Measurements from ENCODE around the gene DDX10. TPM values are rescaled to one million over a fixed set of nuclear protein-coding genes. Genes with fewer than 3 reads are reported as not detected.

DDX10 gene
- total and polyA plus RNA-seq, 8 donors: 11.6 to 22.6 (median 17.6) TPM

GRCh38 chr11:108933630-108934029 lies 268.8 kb downstream of the DDX10 start:
- H3K36me3 ChIP-seq: no peaks in the 10 kb centered on the region
- TF ChIP-seq EP300 (IDR thresholded peaks at IDR 0.05) (no peak), POLR2AphosphoS5 (IDR thresholded peaks at IDR 0.05) (no peak), POLR2A (IDR thresholded peaks at IDR 0.05) (no peak)
- TF ChIP-seq, protein P1, sequence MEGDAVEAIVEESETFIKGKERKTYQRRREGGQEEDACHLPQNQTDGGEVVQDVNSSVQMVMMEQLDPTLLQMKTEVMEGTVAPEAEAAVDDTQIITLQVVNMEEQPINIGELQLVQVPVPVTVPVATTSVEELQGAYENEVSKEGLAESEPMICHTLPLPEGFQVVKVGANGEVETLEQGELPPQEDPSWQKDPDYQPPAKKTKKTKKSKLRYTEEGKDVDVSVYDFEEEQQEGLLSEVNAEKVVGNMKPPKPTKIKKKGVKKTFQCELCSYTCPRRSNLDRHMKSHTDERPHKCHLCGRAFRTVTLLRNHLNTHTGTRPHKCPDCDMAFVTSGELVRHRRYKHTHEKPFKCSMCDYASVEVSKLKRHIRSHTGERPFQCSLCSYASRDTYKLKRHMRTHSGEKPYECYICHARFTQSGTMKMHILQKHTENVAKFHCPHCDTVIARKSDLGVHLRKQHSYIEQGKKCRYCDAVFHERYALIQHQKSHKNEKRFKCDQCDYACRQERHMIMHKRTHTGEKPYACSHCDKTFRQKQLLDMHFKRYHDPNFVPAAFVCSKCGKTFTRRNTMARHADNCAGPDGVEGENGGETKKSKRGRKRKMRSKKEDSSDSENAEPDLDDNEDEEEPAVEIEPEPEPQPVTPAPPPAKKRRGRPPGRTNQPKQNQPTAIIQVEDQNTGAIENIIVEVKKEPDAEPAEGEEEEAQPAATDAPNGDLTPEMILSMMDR (IDR thresholded peaks at IDR 0.05): no peak
- no peaks in the 10 kb centered on the region for H3K27me3 ChIP-seq
- H3K4me3 ChIP-seq: no peak overlapping the region
- H3K4me1 ChIP-seq: no peaks in the 10 kb centered on the region
- 91 to 99% (median 96%) methylated on average over 2 of the region's 2 CpGs for WGBS, 5 donors
- H3K27ac ChIP-seq: no peak overlapping the region
- H3K9me3 ChIP-seq: no peaks in the 10 kb centered on the region
- intact Hi-C loops (cut with DNase I; ENCODE audit: low total_unique reads): no loop called here
- DNase-seq: no peak

DNA sequence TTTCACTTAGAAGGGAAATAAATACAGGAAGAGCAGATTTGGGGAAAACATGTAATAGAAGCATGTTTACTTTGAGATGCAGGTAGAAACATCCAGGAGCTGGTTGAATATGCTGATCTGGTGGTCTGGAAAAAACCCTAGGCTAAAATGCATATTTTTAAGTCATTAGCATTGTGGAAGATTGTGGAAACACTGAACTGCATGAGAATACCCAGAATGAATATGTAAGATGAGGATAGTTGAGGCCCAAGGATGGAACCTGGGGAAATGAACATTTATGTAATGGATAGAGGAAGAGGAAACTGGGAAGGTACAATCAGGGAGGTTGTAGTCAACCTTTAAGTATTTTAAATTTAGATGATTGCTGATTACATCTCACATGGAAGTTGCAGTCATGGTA lies 269.4 kb downstream of the DDX10 start:
- Histone ChIP-seq H3K27ac (no peak overlapping the region), H3K4me3 (no peak overlapping the region), H3K36me3 (no peaks in the 10 kb centered on the region), H3K27me3 (no peaks in the 10 kb centered on the region), H3K9me3 (no peaks in the 10 kb centered on the region), H3K4me1 (no peaks in the 10 kb centered on the region)
- intact Hi-C loops (cut with DNase I; ENCODE audit: low total_unique reads): no loop called here
- no peak for TF ChIP-seq POLR2A (IDR thresholded peaks at IDR 0.05)
- no peak for DNase-seq

- intact Hi-C loops (cut with DNase I; ENCODE audit: low total_unique reads): no loop called here
Measured at GRCh38 chr11:108934696-108935095, 269.8 kb downstream of the DDX10 start.

DNA sequence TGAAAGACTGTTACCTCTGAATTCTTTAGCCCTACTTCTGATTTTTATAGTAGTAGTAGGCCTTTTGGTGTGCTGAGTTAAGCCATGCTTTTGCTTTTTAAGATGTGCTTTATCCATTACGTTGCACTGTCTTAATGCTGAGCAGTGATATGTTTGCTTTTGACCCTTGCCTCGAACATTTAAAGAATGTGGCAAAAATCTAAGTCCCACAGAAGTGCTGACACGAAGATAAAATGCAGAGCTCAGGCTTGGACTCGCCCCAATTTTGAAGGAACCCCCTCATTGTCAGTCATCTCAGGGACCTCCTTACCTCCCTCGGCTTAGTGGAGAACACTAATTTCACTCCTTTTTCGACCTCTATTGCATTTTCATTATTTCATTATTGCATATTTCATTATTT lies 272.9 kb downstream of the DDX10 start:
- intact Hi-C loops (cut with DNase I; ENCODE audit: low total_unique reads): no loop called here
- Histone ChIP-seq H3K4me3 (no peak overlapping the region), H3K9me3 (no peaks in the 10 kb centered on the region), H3K27ac (no peak overlapping the region), H3K4me1 (no peaks in the 10 kb centered on the region), H3K36me3 (peaks cover 12 to 26% (median 24%) of the 10 kb centered on the region in 4 donors), H3K27me3 (no peaks in the 10 kb centered on the region)
- whole genome bisulfite sequencing, 5 donors: 67 to 72% (median 71%) methylated on average over 6 of the region's 6 CpGs
- TF ChIP-seq EP300 (IDR thresholded peaks at IDR 0.05) (no peak), POLR2A (IDR thresholded peaks at IDR 0.05) (no peak), POLR2AphosphoS5 (IDR thresholded peaks at IDR 0.05) (no peak)
- TF ChIP-seq, protein P1 (IDR thresholded peaks at IDR 0.05): no peak
- DNase-seq: no peak

More at GRCh38 chr11:108934696-108935095, 269.8 kb downstream of the DDX10 start:
- no peak overlapping the region for H3K27ac ChIP-seq
- no peaks in the 10 kb centered on the region for H3K4me1 ChIP-seq
- no peak overlapping the region for H3K4me3 ChIP-seq
- 93 to 95% (median 95%) methylated on average over 7 of the region's 7 CpGs for WGBS, 5 donors
- TF ChIP-seq POLR2AphosphoS5 (IDR thresholded peaks at IDR 0.05) (no peak), POLR2A (IDR thresholded peaks at IDR 0.05) (no peak)
- TF ChIP-seq, protein P1 (IDR thresholded peaks at IDR 0.05): no peak
- no peaks in the 10 kb centered on the region for H3K9me3 ChIP-seq
- DNase-seq: no peak
- no peaks in the 10 kb centered on the region for H3K27me3 ChIP-seq
- peaks cover 0 to 1% (median 0%) of the 10 kb centered on the region in 4 donors for H3K36me3 ChIP-seq

GRCh38 chr11:108938604-108939003 lies 273.7 kb downstream of the DDX10 start:
- Histone ChIP-seq H3K36me3 (peaks cover 12 to 32% (median 28%) of the 10 kb centered on the region in 4 donors), H3K9me3 (no peaks in the 10 kb centered on the region), H3K27me3 (no peaks in the 10 kb centered on the region), H3K4me1 (no peaks in the 10 kb centered on the region), H3K27ac (no peak overlapping the region), H3K4me3 (no peak overlapping the region)
- TF ChIP-seq, protein P1 (IDR thresholded peaks at IDR 0.05): no peak
- TF ChIP-seq POLR2AphosphoS5 (IDR thresholded peaks at IDR 0.05): no peak
- no peak for TF ChIP-seq EP300 (IDR thresholded peaks at IDR 0.05)
- no peak for TF ChIP-seq POLR2A (IDR thresholded peaks at IDR 0.05)
- DNase-seq: no peak
- 35 to 68% (median 44%) methylated on average over 1 of the region's 1 CpG for WGBS, 5 donors
- intact Hi-C loops (cut with DNase I; ENCODE audit: low total_unique reads): no loop called here
